GM12878 (cell line): ENCODE results near the gene TMEM255B. TPM values are rescaled to one million over a fixed set of nuclear protein-coding genes. Genes with fewer than 3 reads are reported as not detected.

Source experiments
- ATAC-seq: fragments of 200-7000 bp; cut with Tn5 transposase; 3 replicates; pipeline ENCODE4 v1.9.1; 2020; ENCODE audit warnings: mild to moderate bottlenecking, moderate library complexity
- BruUV-seq: library from RNA; stranded (reverse); fragments of 400-500 nt; replicated peaks from 2 replicates; lab custom pipeline; 2021; lab: Mats Ljungman, UMichigan
- CTCF ChIA-PET: fragments of 300-600 bp; sonication (Branson Sonifier 250); formaldehyde crosslinking; extraction: SDS; loops from one replicate; lab custom pipeline; 2021; ENCODE audit warnings: inconsistent platforms; lab: Yijun Ruan, JAX
- POLR2A ChIA-PET: fragments of 350-600 bp; formaldehyde crosslinking; extraction: SDS; loops from one replicate; lab custom pipeline; 2021; ENCODE audit warnings: inconsistent platforms; lab: Charles Lee
- RAD21 ChIA-PET: fragments of 300-600 bp; sonication (Branson Sonifier 250); formaldehyde crosslinking; loops from one replicate; lab custom pipeline; 2023; ENCODE audit warnings: antibody characterized with exemption; ENCODE audit not compliant: unreplicated experiment; lab: Charles Lee
- SMC1A ChIA-PET: fragments of 300-600 bp; sonication (Branson Sonifier 250); formaldehyde crosslinking; loops from one replicate; lab custom pipeline; 2023; ENCODE audit not compliant: unreplicated experiment, uncharacterized antibody; lab: Charles Lee
- DNase-seq: peaks from one replicate; pipeline ENCODE4 v3.0.0-alpha.2; 2011; ENCODE audit warnings: low read depth, low spot score
- FAIRE-seq: peaks from 3 replicates; lab custom pipeline; 2011; peaks lifted over from hg19 to GRCh38; lab: Jason Lieb, UNC
- H2AFZ ChIP-seq: 2 replicates; pipeline ENCODE4 v1.6.0; 2011; ENCODE audit warnings: low read depth, low read length, control low read depth; ENCODE audit not compliant: control insufficient read depth
- H3K27ac ChIP-seq: 2 replicates; pipeline ENCODE4 v1.5.1; 2011; ENCODE audit warnings: control low read depth; ENCODE audit not compliant: control insufficient read depth, insufficient read depth
- H3K27me3 ChIP-seq, 2 experiments: replicated peaks in 1 of 2; 2 replicates each; pipeline versions ENCODE4 v1.6.0 to v1.6.1; 2011; ENCODE audit warnings: low read length in 1 of 2; ENCODE audit not compliant: control insufficient read depth in 2 of 2, insufficient read depth in 2 of 2
- H3K36me3 ChIP-seq, 2 experiments: 2 replicates each; pipeline ENCODE4 v1.5.1; 2011; ENCODE audit warnings: low read length in 1 of 2; ENCODE audit not compliant: control insufficient read depth in 2 of 2, insufficient read depth in 2 of 2
- H3K4me1 ChIP-seq: 2 replicates; pipeline ENCODE4 v1.6.1; 2011; ENCODE audit warnings: mild to moderate bottlenecking, low read length, moderate library complexity, mixed read lengths; ENCODE audit not compliant: control insufficient read depth, insufficient read depth
- H3K4me2 ChIP-seq: 2 replicates; pipeline ENCODE4 v1.6.0; 2011; ENCODE audit warnings: control low read depth; ENCODE audit not compliant: control insufficient read depth, insufficient read depth
- H3K4me3 ChIP-seq: fragments of 200-600 bp; sonication (generic); 2 replicates; pipeline ENCODE4 v1.5.1; 2016
- H3K79me2 ChIP-seq: 2 replicates; pipeline ENCODE4 v1.6.0; 2011; ENCODE audit warnings: low read length; ENCODE audit not compliant: control insufficient read depth, insufficient read depth
- H3K9ac ChIP-seq: 2 replicates; pipeline ENCODE4 v1.8.0; 2011; ENCODE audit warnings: low read length, control low read depth, mixed read lengths; ENCODE audit not compliant: control insufficient read depth, insufficient read depth
- H3K9me3 ChIP-seq: replicated peaks from 3 replicates; pipeline ENCODE4 v1.5.1; 2011; ENCODE audit warnings: mild to moderate bottlenecking, low read length; ENCODE audit not compliant: control insufficient read depth, insufficient read depth
- H4K20me1 ChIP-seq: 2 replicates; pipeline ENCODE4 v1.6.0; 2011; ENCODE audit not compliant: control insufficient read depth, insufficient read depth
- CEBPB ChIP-seq, 2 experiments: fragments of 150-350 bp in 1 of 2; IDR thresholded peaks; 2 replicates each; pipeline ENCODE4 v1.6.1; 2012 to 2014; ENCODE audit warnings: low read depth in 2 of 2, low read length in 2 of 2, borderline replicate concordance in 1 of 2, inconsistent platforms in 1 of 2
- CHD2 ChIP-seq: IDR thresholded peaks from 2 replicates; pipeline ENCODE4 v1.6.1; 2011; ENCODE audit warnings: low read depth, low read length, improper control_type of control experiment, borderline replicate concordance
- EGR1 ChIP-seq, 2 experiments: IDR thresholded peaks; 1 replicate in 1 of 2; 2 replicates in 1 of 2; pipeline ENCODE4 v1.6.1; 2011 to 2012; ENCODE audit warnings: low read depth in 2 of 2, low read length in 2 of 2, borderline replicate concordance in 1 of 2, mild to moderate bottlenecking in 1 of 2, moderate library complexity in 1 of 2
- LARP7 ChIP-seq: fragments of 450-650 bp; IDR thresholded peaks from 2 replicates; pipeline ENCODE4 v1.6.1; 2017; ENCODE audit warnings: mild to moderate bottlenecking
- MEF2A ChIP-seq: IDR thresholded peaks from 2 replicates; pipeline ENCODE4 v1.6.1; 2011; ENCODE audit warnings: low read depth, mild to moderate bottlenecking, low read length, moderate library complexity; ENCODE audit not compliant: insufficient read depth
- MXI1 ChIP-seq: fragments of 150-350 bp; IDR thresholded peaks from 2 replicates; pipeline ENCODE4 v1.6.1; 2011; ENCODE audit warnings: low read depth, mild to moderate bottlenecking, inconsistent platforms, low read length, improper control_type of control experiment
- NBN ChIP-seq: fragments of 450-650 bp; IDR thresholded peaks from 2 replicates; pipeline ENCODE4 v1.6.1; 2016
- RAD21 ChIP-seq: IDR thresholded peaks from 2 replicates; pipeline ENCODE4 v1.6.1; 2011; ENCODE audit warnings: mild to moderate bottlenecking, low read depth, low read length, moderate library complexity; ENCODE audit not compliant: insufficient read depth
- RUNX3 ChIP-seq: IDR thresholded peaks from 2 replicates; pipeline ENCODE4 v1.6.1; 2012; ENCODE audit warnings: low read length, inconsistent platforms
- SMAD1 ChIP-seq: fragments of 450-650 bp; IDR thresholded peaks from 2 replicates; pipeline ENCODE4 v1.6.1; 2018; ENCODE audit warnings: mild to moderate bottlenecking, low read depth; ENCODE audit not compliant: partially characterized antibody
- ZBED1 ChIP-seq: IDR thresholded peaks from 2 replicates; pipeline ENCODE4 v1.6.1; 2016; ENCODE audit warnings: borderline replicate concordance
- ZNF207 ChIP-seq: fragments of 450-650 bp; IDR thresholded peaks from 2 replicates; pipeline ENCODE4 v1.6.1; 2014; ENCODE audit warnings: antibody characterized with exemption, mild to moderate bottlenecking, borderline replicate concordance
- WGBS: methylation state at CpG from one replicate; pipeline ENCODE4 v1.1.6; 2016; ENCODE audit warnings: low lambda C conversion rate; ENCODE audit not compliant: insufficient replicate concordance, insufficient coverage; ENCODE audit errors: missing lambda C conversion rate; 5-methylcytosine and 5-hydroxymethylcytosine counted together
- in situ Hi-C: fragments of 300-500 bp; cut with MboI; formaldehyde crosslinking; loops from 9 replicates; pipeline ENCODE4 v1.14.3; 2018; ENCODE audit warnings: mixed read lengths
- intact Hi-C: fragments of 100-400 bp; cut with micrococcal nuclease; formaldehyde crosslinking; loops from one replicate; pipeline ENCODE4 v1.14.2; 2022; ENCODE audit not compliant: unreplicated experiment
- polyA plus RNA-seq, 11 experiments: library from polyadenylated mRNA; depleted of rRNA in 4 of 11; unstranded in 6 of 11; stranded (reverse) in 5 of 11; fragments of >200 nt; fragmentation: Nextera tagmentation in 4 of 11; fragmentation: Illumina TruSeq in 1 of 11; extraction: Ambion mirVana in 4 of 11; extraction: Trizol in 1 of 11; gene quantifications; 1 replicate in 1 of 11; 2 replicates in 10 of 11; pipeline versions ENCODE4 v1.2.1 to v1.2.3, GENCODE V29; 2011 to 2016; ENCODE audit warnings: inconsistent platforms in 2 of 11, missing spikeins in 2 of 11, low read depth in 1 of 11
- total RNA-seq, 4 experiments: library from RNA; depleted of rRNA in 3 of 4; stranded (reverse); fragments of >200 nt in 3 of 4; fragmentation: Illumina TruSeq in 1 of 4; extraction: Trizol in 1 of 4; gene quantifications; 2 replicates each; pipeline versions ENCODE4 v1.2.1 to v1.2.3, GENCODE V29; 2013 to 2021
- TF ChIP-seq, protein P1 (sequence below): fragments of 450-650 bp; IDR thresholded peaks from 2 replicates; pipeline ENCODE4 v1.6.1; 2017; ENCODE audit warnings: mild to moderate bottlenecking, moderate library complexity
- TF ChIP-seq, protein P2 (sequence below): IDR thresholded peaks from 2 replicates; pipeline ENCODE4 v1.6.1; 2011; ENCODE audit warnings: mild to moderate bottlenecking, low read depth, low read length, moderate library complexity; ENCODE audit not compliant: insufficient replicate concordance
- TF ChIP-seq, protein P3 (sequence below): fragments of 450-650 bp; IDR thresholded peaks from 2 replicates; pipeline ENCODE4 v1.6.1; 2016; ENCODE audit warnings: mild to moderate bottlenecking
- TF ChIP-seq, protein P4 (sequence below): fragments of 450-650 bp; IDR thresholded peaks from 2 replicates; pipeline ENCODE4 v1.6.1; 2018; ENCODE audit warnings: borderline replicate concordance, mild to moderate bottlenecking; ENCODE audit not compliant: partially characterized antibody

TMEM255B gene
- total and polyA plus RNA-seq, 10 of the 15 experiments (the other 5 are each of a cell fraction or from before 2014, with no cell fraction given), result 0.04 to 0.62 (median 0.13) TPM; not detected in 3

DNA sequence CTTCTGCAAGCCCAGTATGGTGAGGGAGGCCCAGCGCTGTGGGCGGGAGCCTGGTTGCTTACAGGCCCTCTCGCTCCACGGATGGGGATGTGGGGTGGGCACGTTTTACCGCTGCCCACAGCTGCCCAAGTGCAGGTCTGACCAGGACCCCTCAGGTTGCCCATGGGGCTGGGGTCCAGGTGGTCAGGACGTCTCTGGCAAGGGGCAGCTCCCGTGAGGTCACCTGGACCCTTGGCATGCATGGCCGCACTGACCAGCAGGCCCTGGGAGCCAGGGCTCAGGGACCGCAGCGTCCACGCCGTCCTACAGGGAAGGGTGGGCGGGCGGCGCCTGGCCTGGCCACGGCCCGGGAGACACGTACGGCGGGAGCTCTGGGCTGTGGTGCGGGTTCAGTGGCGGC is 72.0 kb downstream of the TMEM255B start:
- ChIA-PET CTCF (no interaction called here), POLR2A (no interaction called here), RAD21 (no interaction called here), SMC1A (no interaction called here)
- Histone ChIP-seq H3K79me2 (no peaks in the 10 kb centered on the region), H3K9ac (no peak overlapping the region), H2AFZ (no peak overlapping the region), H3K9me3 (no peaks in the 10 kb centered on the region), H4K20me1 (no peaks in the 10 kb centered on the region), H3K4me1 (no peaks in the 10 kb centered on the region), H3K27ac (no peak overlapping the region), H3K36me3 (no peaks in the 10 kb centered on the region), H3K4me2 (no peak overlapping the region), H3K4me3 (no peak overlapping the region), H3K27me3 (no peaks in the 10 kb centered on the region)
- 92% methylated on average over 22 of the region's 23 CpGs for WGBS
- FAIRE-seq, result no peak
- no peak for TF ChIP-seq LARP7
- no peak for TF ChIP-seq RAD21
- no peak for TF ChIP-seq CHD2
- TF ChIP-seq MEF2A, result no peak
- TF ChIP-seq, protein P1, sequence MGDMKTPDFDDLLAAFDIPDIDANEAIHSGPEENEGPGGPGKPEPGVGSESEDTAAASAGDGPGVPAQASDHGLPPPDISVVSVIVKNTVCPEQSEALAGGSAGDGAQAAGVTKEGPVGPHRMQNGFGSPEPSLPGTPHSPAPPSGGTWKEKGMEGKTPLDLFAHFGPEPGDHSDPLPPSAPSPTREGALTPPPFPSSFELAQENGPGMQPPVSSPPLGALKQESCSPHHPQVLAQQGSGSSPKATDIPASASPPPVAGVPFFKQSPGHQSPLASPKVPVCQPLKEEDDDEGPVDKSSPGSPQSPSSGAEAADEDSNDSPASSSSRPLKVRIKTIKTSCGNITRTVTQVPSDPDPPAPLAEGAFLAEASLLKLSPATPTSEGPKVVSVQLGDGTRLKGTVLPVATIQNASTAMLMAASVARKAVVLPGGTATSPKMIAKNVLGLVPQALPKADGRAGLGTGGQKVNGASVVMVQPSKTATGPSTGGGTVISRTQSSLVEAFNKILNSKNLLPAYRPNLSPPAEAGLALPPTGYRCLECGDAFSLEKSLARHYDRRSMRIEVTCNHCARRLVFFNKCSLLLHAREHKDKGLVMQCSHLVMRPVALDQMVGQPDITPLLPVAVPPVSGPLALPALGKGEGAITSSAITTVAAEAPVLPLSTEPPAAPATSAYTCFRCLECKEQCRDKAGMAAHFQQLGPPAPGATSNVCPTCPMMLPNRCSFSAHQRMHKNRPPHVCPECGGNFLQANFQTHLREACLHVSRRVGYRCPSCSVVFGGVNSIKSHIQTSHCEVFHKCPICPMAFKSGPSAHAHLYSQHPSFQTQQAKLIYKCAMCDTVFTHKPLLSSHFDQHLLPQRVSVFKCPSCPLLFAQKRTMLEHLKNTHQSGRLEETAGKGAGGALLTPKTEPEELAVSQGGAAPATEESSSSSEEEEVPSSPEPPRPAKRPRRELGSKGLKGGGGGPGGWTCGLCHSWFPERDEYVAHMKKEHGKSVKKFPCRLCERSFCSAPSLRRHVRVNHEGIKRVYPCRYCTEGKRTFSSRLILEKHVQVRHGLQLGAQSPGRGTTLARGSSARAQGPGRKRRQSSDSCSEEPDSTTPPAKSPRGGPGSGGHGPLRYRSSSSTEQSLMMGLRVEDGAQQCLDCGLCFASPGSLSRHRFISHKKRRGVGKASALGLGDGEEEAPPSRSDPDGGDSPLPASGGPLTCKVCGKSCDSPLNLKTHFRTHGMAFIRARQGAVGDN, result no peak
- TF ChIP-seq ZNF207, result no peak
- TF ChIP-seq, protein P2, sequence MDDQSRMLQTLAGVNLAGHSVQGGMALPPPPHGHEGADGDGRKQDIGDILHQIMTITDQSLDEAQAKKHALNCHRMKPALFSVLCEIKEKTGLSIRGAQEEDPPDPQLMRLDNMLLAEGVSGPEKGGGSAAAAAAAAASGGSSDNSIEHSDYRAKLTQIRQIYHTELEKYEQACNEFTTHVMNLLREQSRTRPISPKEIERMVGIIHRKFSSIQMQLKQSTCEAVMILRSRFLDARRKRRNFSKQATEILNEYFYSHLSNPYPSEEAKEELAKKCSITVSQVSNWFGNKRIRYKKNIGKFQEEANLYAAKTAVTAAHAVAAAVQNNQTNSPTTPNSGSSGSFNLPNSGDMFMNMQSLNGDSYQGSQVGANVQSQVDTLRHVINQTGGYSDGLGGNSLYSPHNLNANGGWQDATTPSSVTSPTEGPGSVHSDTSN, result no peak
- no peak for TF ChIP-seq EGR1 (IDR thresholded peaks at IDR 0.05; ENCODE audit: borderline replicate concordance in 1 of 2, low read depth in 2 of 2, low read length in 2 of 2)
- no peak for TF ChIP-seq RUNX3
- TF ChIP-seq NBN, result no peak
- TF ChIP-seq CEBPB (IDR thresholded peaks at IDR 0.05; ENCODE audit: borderline replicate concordance in 1 of 2, low read depth in 2 of 2, low read length in 2 of 2), result no peak
- TF ChIP-seq ZBED1, result no peak
- no peak for TF ChIP-seq MXI1
- TF ChIP-seq, protein P3, sequence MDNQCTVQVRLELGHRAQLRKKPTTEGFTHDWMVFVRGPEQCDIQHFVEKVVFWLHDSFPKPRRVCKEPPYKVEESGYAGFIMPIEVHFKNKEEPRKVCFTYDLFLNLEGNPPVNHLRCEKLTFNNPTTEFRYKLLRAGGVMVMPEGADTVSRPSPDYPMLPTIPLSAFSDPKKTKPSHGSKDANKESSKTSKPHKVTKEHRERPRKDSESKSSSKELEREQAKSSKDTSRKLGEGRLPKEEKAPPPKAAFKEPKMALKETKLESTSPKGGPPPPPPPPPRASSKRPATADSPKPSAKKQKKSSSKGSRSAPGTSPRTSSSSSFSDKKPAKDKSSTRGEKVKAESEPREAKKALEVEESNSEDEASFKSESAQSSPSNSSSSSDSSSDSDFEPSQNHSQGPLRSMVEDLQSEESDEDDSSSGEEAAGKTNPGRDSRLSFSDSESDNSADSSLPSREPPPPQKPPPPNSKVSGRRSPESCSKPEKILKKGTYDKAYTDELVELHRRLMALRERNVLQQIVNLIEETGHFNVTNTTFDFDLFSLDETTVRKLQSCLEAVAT, result no peak
- TF ChIP-seq, protein P4, sequence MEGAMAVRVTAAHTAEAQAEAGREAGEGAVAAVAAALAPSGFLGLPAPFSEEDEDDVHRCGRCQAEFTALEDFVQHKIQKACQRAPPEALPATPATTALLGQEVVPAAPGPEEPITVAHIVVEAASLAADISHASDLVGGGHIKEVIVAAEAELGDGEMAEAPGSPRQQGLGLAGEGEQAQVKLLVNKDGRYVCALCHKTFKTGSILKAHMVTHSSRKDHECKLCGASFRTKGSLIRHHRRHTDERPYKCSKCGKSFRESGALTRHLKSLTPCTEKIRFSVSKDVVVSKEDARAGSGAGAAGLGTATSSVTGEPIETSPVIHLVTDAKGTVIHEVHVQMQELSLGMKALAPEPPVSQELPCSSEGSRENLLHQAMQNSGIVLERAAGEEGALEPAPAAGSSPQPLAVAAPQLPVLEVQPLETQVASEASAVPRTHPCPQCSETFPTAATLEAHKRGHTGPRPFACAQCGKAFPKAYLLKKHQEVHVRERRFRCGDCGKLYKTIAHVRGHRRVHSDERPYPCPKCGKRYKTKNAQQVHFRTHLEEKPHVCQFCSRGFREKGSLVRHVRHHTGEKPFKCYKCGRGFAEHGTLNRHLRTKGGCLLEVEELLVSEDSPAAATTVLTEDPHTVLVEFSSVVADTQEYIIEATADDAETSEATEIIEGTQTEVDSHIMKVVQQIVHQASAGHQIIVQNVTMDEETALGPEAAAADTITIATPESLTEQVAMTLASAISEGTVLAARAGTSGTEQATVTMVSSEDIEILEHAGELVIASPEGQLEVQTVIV, result no peak
- no peak for TF ChIP-seq SMAD1
- intact Hi-C loops, result no loop called here
- in situ Hi-C loops, result loop anchor here (10.0 kb wide), 1 partner anchor 64 kb away; no protein-coding TSS in a partner anchor
- no peak for ATAC-seq
- no peak for DNase-seq
- BruUV-seq, result no TSS peak
